Omental fat pad (tissue), 4 donors: ENCODE measurements around the gene EDIL3. TPM values are rescaled to one million over a fixed set of nuclear protein-coding genes. Genes with fewer than 3 reads are reported as not detected.

ENCODE experiments used
- ATAC-seq: fragments of 150-250 bp; one replicate; pipeline ENCODE4 v1.9.1; 2016; ENCODE audit warnings: mild to moderate bottlenecking, moderate library complexity; ENCODE audit not compliant: low FRiP score
- DNase-seq: peaks from one replicate; pipeline ENCODE4 v3.0.0-alpha.2; 2019; ENCODE audit warnings: low spot score
- total RNA-seq, 4 donors: library from RNA; depleted of rRNA; stranded (reverse); fragments of >200 nt; gene quantifications; one replicate each; pipeline ENCODE4 v1.1.0, GENCODE V29; 2016
- TF ChIP-seq, protein P1 (sequence below), 3 donors: fragments of 450-650 bp; IDR thresholded peaks; one replicate each; pipeline ENCODE4 v1.5.1; 2016 to 2017; ENCODE audit warnings: antibody characterized with exemption in 3 of 3, mild to moderate bottlenecking in 3 of 3, moderate library complexity in 2 of 3

The EDIL3 gene
- total RNA-seq, 4 donors from 2014 or later = 2.3 to 22.4 (median 4.2) TPM

GRCh38 chr5:84411832-84412605 is 27.3 kb upstream of the EDIL3 start:
- DNase-seq = no peak
- no peak for ATAC-seq
- TF ChIP-seq, protein P1, sequence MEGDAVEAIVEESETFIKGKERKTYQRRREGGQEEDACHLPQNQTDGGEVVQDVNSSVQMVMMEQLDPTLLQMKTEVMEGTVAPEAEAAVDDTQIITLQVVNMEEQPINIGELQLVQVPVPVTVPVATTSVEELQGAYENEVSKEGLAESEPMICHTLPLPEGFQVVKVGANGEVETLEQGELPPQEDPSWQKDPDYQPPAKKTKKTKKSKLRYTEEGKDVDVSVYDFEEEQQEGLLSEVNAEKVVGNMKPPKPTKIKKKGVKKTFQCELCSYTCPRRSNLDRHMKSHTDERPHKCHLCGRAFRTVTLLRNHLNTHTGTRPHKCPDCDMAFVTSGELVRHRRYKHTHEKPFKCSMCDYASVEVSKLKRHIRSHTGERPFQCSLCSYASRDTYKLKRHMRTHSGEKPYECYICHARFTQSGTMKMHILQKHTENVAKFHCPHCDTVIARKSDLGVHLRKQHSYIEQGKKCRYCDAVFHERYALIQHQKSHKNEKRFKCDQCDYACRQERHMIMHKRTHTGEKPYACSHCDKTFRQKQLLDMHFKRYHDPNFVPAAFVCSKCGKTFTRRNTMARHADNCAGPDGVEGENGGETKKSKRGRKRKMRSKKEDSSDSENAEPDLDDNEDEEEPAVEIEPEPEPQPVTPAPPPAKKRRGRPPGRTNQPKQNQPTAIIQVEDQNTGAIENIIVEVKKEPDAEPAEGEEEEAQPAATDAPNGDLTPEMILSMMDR (IDR thresholded peaks at IDR 0.05) = no peak

DNA sequence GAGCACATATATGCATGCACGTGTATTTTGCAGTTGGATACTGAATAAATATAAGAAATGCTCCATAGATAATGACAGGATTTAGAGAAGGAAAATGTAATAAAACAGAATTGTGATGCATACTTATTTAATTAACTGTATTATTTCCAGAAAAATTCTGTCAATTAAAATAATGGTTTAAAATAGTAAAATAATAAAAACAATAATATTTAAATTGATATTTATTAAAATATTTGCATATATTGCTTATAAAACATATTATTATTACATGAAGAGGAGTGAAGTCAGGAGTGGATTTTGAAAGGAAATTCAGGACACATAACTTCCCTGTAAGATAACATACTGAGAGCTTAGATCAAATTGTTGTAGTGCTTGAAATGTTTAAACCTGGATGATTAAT is 21.4 kb upstream of the EDIL3 start:
- ATAC-seq (no peak), DNase-seq (no peak)
- TF ChIP-seq, protein P1 (IDR thresholded peaks at IDR 0.05) = no peak

DNA sequence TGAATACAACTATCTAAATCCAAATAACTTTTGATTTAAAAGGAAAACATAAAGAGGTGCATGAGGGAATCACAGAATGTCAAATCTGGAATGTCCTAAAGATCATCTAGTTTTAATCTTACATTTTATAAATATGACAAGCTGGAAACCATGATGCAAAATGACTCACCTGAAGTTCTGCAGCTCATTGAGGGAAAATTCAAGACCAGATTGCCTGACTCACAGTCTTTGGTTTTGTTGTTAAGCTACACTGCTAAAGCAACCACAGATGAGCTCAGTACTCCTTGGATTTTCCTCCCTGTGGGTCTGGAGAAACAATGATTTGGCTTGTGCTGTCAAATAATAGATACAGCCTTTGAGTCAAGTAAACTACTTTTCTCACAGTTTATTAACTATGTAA is 19.1 kb upstream of the EDIL3 start:
- TF ChIP-seq, protein P1 (IDR thresholded peaks at IDR 0.05) = no peak
- ATAC-seq = no peak
- no peak for DNase-seq

DNA sequence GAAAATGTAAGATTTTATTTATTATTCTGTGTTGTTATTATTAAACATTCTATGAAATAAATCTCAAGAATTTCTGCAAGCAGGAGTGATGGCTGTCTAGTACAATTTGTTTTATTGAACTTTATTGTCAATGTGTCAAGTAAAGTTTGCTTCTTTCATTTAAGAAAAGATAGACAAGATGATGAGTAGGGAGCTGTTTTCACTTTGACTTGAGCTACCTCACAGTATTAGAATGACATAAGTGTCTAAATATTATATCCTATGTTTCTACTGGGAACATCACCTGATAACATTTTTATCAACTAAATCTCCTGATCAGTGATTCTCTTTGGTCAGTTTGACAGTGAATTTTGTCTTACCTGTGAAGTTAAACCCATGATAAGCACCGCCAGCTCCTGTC is 12.7 kb upstream of the EDIL3 start:
- TF ChIP-seq, protein P1 (IDR thresholded peaks at IDR 0.05) = no peak
- no peak for DNase-seq
- ATAC-seq = no peak

DNA sequence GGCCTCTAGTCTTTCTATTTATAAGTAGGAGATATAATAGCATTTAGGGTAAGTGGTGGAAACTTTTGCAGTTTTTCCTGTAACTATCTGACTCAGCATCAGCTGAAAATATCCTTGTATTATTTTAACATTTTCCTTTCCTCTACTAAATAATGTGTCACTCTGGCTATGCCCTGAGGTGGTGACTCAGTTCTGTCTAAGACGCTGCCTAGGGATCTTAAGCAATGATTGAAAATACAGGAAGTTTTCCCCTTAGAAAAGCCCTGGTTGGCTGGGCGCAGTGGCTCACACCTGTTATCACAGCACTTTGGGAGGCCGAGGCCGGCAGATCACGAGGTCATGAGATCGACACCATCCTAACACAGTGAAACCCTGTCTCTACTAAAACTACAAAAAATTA is 9.3 kb upstream of the EDIL3 start:
- no peak for ATAC-seq
- DNase-seq = no peak
- TF ChIP-seq, protein P1 (IDR thresholded peaks at IDR 0.05) = no peak

DNA sequence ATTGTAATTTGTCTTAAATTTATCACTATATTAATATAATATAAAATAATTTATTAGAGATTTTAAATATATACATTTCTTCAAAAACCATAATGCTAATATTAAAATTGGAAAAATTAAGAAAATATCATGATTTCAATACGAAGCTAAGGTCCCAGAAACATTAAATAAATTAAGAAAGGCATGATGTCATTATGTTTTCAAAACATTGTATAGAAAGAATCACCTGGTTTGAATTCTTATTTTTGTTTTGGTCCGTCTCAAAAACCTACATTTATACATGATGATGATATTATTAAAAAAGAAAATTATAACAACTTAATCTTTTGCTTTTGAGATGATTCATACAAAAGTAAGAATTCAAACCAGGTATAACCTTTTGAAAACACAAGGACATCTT is 8.2 kb upstream of the EDIL3 start:
- DNase-seq = no peak
- ATAC-seq = no peak
- TF ChIP-seq, protein P1 (IDR thresholded peaks at IDR 0.05) = no peak

DNA sequence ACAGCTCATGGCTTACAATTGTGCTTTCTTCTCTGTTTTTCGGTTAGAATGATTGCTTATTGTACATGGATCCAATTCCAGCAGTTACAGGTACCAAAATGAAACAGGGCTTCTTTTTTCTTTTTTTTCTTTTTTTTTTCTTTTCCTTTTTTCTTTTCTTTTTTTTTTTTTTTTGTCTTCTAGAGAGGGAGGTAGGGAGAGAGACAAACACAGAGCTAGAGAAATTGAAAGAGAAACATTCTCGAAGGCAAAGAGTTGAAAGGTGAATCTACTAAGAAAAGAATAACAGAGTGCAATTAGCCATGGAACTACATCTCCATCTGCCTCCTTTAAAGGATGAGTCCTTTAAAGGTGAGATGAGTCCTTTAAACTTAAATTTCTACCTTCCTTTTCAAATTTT is 1.0 kb upstream of the EDIL3 start:
- DNase-seq (no peak), ATAC-seq (no peak)
- TF ChIP-seq, protein P1 (IDR thresholded peaks at IDR 0.05) = no peak
